ENCODE data around the gene MNT.
"Not testable (repeated sequence)": the region's sequence is repeated elsewhere in the genome, so short reads cannot be mapped to it uniquely, and the experiment has no call there.

Gene MNT

DNA sequence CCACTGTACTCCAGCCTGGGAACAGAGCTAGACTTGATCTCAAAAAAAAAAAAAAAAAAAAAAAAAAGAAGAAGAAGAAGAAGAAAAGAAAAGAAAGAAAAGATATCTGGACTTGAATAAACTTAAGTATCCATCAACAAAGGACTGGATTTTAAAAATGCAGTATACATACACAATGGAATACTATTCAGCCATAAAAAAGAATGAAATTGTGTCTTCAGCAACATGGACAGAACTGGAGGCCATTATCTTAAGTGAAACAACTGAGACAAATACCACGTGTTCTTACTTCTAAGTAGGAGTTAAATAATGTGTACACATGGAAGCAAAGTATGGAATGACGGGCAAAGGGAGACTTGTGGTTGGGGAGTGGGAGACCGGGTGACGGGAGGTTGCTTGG is 40.1 kb upstream of the MNT start:
- H3K4me3 ChIP-seq (ENCODE audit: low read depth, low read length), result no peak overlapping the region
- TF ChIP-seq, protein P1, sequence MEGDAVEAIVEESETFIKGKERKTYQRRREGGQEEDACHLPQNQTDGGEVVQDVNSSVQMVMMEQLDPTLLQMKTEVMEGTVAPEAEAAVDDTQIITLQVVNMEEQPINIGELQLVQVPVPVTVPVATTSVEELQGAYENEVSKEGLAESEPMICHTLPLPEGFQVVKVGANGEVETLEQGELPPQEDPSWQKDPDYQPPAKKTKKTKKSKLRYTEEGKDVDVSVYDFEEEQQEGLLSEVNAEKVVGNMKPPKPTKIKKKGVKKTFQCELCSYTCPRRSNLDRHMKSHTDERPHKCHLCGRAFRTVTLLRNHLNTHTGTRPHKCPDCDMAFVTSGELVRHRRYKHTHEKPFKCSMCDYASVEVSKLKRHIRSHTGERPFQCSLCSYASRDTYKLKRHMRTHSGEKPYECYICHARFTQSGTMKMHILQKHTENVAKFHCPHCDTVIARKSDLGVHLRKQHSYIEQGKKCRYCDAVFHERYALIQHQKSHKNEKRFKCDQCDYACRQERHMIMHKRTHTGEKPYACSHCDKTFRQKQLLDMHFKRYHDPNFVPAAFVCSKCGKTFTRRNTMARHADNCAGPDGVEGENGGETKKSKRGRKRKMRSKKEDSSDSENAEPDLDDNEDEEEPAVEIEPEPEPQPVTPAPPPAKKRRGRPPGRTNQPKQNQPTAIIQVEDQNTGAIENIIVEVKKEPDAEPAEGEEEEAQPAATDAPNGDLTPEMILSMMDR (IDR thresholded peaks at IDR 0.05; ENCODE audit: low read depth, low read length), result no peak

DNA sequence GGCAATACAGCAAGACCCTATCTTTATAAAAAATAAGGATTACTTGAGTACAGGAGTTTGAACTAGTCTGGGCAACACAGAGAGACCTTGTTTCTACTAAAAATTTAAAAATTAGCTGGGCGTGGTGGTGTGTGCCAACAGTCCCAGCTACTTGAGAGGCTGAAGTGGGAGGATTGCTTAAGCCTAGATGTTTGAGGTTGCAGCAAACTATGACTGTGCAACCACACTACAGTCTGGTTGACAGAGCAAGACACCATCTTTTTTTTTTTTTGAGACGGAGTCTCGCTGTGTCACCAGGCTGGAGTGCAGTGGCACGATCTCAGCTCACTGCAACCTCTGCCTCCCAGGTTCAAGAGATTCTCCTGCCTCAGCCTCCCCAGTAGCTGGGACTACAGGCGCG is 39.1 kb upstream of the MNT start:
- not testable (repeated sequence) for H3K4me3 ChIP-seq (ENCODE audit: low read depth, low read length)

DNA sequence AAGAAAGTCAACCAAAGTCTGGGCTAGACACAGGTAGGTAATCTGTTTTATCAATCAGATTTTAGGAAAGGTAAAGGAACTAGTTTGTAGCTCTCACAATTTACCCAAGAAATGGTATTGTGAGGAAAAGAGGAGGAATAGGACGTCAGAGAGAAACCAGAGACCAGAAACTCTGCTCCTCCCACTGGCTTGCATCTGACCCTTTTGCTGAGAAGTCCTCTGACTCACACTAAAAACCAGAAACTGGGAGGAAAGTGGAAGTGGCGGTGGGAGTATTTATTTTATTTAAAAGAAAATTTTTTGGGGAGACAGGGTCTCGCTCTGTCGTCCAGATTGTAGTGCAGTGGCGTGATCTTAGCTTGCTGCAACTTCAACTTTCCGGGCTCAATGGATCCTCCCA is 38.0 kb upstream of the MNT start:
- H3K4me3 ChIP-seq (ENCODE audit: low read depth, low read length), result no peak overlapping the region
- TF ChIP-seq, protein P1 (IDR thresholded peaks at IDR 0.05; ENCODE audit: low read depth, low read length), result no peak

DNA sequence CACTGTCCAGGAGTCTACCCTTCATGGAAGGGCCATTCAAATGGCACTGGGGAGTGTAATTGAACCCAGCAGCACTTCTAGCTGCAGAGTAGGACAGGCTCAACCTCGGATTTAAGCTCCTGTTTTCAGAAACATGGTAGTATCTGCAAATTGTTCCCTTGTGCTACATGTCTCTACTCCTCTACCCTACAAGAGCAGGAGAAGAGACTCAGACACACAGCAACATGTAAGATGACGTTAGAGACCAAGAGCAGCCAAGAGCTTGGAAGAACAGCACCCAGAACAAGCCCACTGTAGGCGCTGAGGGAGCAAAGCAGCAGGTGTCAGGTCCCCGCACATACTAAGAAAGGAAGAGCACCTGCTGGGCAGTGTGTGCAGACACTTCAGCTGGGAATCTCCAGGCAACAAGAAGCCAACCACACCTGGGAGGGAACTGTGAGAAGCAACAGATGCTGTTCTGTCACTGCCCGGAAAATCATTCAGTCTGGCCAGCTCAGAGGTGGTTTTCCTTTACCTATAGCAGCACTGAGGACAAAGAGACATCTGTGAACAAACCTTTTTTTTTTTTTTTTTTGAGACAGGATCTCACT is 35.6 kb upstream of the MNT start:
- TF ChIP-seq, protein P1 (IDR thresholded peaks at IDR 0.05; ENCODE audit: low read depth, low read length), result no peak
- H3K4me3 ChIP-seq (ENCODE audit: low read depth, low read length), result no peak overlapping the region

DNA sequence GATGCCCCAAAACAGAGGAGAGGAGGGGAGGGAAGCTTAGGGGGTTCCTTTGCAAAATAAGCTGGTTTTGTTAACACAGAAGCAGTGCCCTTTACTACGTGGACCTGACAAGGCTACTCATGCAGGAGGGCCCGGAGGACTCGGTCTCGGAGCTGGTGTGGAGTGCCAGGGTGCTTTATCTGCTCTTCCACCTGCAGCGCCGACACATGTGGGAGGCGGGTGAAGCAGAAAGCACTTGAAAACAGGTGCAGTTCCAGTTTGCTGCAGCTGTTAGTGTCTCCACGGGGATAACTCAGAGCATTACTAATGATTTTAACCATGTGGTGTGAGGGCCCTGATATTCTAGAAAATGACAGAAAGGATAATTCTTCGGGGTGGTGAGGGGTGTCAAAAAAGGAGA is 35.0 kb upstream of the MNT start:
- H3K4me3 ChIP-seq (ENCODE audit: low read depth, low read length), result no peak overlapping the region
- TF ChIP-seq, protein P1 (IDR thresholded peaks at IDR 0.05; ENCODE audit: low read depth, low read length), result no peak

DNA sequence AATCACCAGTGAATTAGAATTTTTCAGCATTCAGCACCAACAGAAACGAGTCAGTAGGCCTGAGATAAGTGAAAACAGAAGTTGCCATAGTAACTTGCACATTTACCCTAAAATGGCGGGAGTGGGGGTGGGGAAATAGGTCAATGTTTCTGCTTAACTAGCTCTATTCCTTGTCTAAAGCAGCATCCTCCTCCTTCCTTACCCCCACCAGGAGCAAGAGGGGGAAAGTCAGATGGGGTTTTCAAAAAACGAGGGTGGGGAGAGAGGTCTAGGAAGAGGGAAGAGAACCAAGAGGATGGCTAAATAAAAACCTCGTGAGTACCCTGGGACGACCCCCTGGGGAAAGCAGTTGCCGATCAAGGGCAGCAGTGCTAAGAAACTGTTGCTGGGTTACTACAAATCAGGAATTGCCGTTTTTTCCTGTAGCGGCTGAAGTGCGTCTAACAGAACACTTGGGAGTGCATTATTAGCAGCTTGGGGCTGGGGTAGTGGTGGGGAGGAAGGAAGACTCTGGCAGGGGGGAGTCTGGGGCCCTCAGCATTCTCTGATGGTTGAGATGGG is 34.4 kb upstream of the MNT start:
- TF ChIP-seq, protein P1 (IDR thresholded peaks at IDR 0.05; ENCODE audit: low read depth, low read length), result no peak
- no peak overlapping the region for H3K4me3 ChIP-seq (ENCODE audit: low read depth, low read length)

DNA sequence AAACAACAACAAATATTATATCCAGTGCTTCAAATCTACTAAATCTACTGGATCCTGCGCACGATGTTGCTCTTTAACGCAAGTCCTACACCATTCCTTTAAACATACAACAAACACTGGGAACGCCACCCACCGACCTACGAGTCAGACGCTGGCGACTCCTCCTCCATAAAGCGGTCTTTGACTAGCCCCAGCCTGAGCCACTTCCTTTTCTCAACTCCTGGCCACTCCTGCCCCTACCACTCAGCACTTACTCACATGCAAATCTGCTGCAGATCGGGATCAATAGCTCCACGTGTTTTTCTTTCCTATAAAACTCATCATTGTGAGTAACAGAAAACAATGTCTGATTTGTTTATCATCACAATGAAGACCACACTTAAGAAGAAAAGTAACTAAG is 32.8 kb upstream of the MNT start:
- TF ChIP-seq, protein P1 (IDR thresholded peaks at IDR 0.05; ENCODE audit: low read depth, low read length), result no peak
- no peak overlapping the region for H3K4me3 ChIP-seq (ENCODE audit: low read depth, low read length)

DNA sequence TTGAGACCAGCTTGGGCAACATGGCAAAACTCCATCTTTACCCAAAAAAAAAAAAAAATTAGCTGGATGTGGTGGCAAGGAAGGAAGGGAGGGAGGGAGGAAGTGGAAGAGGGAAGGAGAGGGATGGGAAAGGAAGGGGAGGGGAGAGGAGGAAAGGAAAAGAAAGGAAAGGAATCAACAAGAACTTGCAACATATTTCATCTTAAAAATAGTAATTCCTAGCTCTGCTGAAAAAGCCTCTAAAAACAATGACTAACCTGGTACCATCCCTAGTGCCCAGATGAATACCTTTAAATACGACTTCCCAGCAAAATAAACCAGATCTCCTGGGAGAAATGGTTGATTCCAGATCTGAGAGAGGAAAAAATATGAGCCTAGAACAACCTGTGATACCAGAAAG is 27.1 kb upstream of the MNT start:
- TF ChIP-seq, protein P1 (IDR thresholded peaks at IDR 0.05; ENCODE audit: low read depth, low read length), result no peak
- H3K4me3 ChIP-seq (ENCODE audit: low read depth, low read length), result no peak overlapping the region
